Neural crest cell (in vitro differentiated cells): ENCODE results near the gene TBCD. TPM values are rescaled to one million over a fixed set of nuclear protein-coding genes. Genes with fewer than 3 reads are reported as not detected.
A peak's percentile ranks its signal among the peaks of the same experiment; 100 is the strongest.

ENCODE experiments used
- DNase-seq: peaks from one replicate; pipeline ENCODE4 v3.0.0; 2021; ENCODE audit warnings: low read depth, mixed read lengths, low spot score
- H3K27ac Mint-ChIP-seq: one replicate; pipeline ENCODE4 v1.8.0; 2021; ENCODE audit warnings: mild to moderate bottlenecking, mixed read lengths; ENCODE audit not compliant: unreplicated experiment
- H3K27me3 Mint-ChIP-seq: 2 replicates; pipeline ENCODE4 v1.8.0; 2021; ENCODE audit warnings: low read depth, mild to moderate bottlenecking, mixed read lengths
- H3K36me3 Mint-ChIP-seq: 2 replicates; pipeline ENCODE4 v1.8.0; 2021; ENCODE audit warnings: low read depth, mild to moderate bottlenecking, mixed read lengths
- H3K4me1 Mint-ChIP-seq: 2 replicates; pipeline ENCODE4 v1.8.0; 2021; ENCODE audit warnings: mixed read lengths
- H3K4me3 Mint-ChIP-seq: one replicate; pipeline ENCODE4 v1.8.0; 2021; ENCODE audit warnings: mild to moderate bottlenecking, mixed read lengths
- H3K9me3 Mint-ChIP-seq: 2 replicates; pipeline ENCODE4 v1.8.0; 2021; ENCODE audit warnings: mixed read lengths
- CTCF ChIP-seq: fragments of 200-600 bp; sonication (generic); conservative IDR thresholded peaks from 2 replicates; pipeline ENCODE4 v1.5.0; 2021; ENCODE audit warnings: antibody characterized with exemption, mild to moderate bottlenecking
- total RNA-seq: library from RNA; stranded (reverse); gene quantifications from 2 replicates; pipeline ENCODE4 v1.2.1, GENCODE V29; 2021

TBCD gene
- total RNA-seq, 1 donor from 2014 or later = 166 TPM

DNA sequence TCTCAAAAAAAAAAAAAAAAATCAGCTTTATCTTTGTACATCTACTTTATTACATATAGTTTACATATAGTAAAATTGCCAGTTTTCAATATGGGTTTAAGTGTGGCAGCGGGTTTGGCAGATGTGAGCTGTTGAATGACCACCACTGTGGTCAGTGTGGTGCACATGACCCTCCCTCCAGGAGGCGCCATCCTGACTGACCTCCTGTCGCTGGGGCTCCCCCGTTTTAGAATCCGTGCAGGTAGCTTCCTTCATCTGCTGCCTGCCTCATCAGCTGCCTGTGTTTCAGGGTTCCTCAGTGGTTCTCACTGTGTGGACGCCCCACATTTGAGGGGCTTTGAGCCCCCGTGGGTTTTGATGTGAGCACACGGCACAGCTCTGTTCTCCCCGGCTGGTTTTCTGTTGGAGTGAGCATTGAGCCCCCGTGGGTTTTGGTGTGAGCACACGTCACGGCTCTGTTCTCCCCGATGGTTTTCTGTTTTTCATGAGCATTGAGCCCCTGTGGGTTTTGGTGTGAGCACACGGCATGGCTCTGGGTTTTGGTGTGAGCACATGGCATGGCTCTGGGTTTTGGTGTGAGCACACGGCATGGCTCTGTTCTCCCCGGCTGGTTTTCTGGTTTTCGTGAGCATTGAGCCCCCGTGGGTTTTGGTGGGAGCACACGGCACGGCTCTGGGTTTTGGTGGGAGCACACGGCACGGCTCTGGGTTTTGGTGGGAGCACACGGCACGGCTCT is 145.8 kb downstream of the TBCD start:
- H3K27me3 Mint-ChIP-seq = no peaks in the 10 kb centered on the region
- no peaks in the 10 kb centered on the region for H3K9me3 Mint-ChIP-seq
- no peak for TF ChIP-seq CTCF
- no peak for DNase-seq
- no peaks in the 10 kb centered on the region for H3K4me1 Mint-ChIP-seq
- H3K36me3 Mint-ChIP-seq = peaks cover 11% of the 10 kb centered on the region
- H3K27ac Mint-ChIP-seq = no peak overlapping the region
- no peak overlapping the region for H3K4me3 Mint-ChIP-seq

GRCh38 chr17:82898976-82899514 is 147.2 kb downstream of the TBCD start:
- Mint-ChIP-seq H3K4me1 (no peaks in the 10 kb centered on the region), H3K9me3 (no peaks in the 10 kb centered on the region), H3K27me3 (no peaks in the 10 kb centered on the region), H3K27ac (no peak overlapping the region), H3K36me3 (peaks cover 11% of the 10 kb centered on the region), H3K4me3 (no peak overlapping the region)
- no peak for TF ChIP-seq CTCF
- no peak for DNase-seq

- no peak for TF ChIP-seq CTCF
- no peaks in the 10 kb centered on the region for H3K27me3 Mint-ChIP-seq
- H3K36me3 Mint-ChIP-seq = peaks cover 11% of the 10 kb centered on the region
- no peaks in the 10 kb centered on the region for H3K4me1 Mint-ChIP-seq
- H3K9me3 Mint-ChIP-seq = no peaks in the 10 kb centered on the region
- H3K4me3 Mint-ChIP-seq = no peak overlapping the region
- DNase-seq = no peak
- H3K27ac Mint-ChIP-seq = peak overlapping the region; percentile 12
Measured at GRCh38 chr17:82899941-82900340, 148.1 kb downstream of the TBCD start.

DNA sequence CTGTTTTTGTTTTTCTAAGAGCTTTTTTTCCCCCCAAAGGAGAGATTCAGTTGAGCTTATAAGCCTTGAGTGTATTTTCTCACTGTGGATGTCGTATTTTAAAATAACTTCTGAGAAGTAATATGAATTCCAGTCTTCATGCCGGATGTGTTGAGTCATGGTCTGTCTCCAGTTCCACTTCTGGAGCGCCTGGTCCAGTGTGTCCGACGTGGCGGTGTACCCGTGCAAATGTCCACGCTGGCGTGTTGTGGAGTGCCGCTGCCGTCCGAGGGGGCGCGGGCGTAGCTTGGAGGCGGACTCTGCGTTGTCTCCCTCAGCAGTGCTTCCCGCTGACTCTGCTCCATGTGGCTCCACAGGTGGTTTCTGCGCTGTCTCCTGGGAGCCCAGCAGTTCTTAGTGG is 148.9 kb downstream of the TBCD start:
- no peaks in the 10 kb centered on the region for H3K9me3 Mint-ChIP-seq
- H3K36me3 Mint-ChIP-seq = peaks cover 9% of the 10 kb centered on the region
- no peak overlapping the region for H3K27ac Mint-ChIP-seq
- TF ChIP-seq CTCF = no peak
- no peak overlapping the region for H3K4me3 Mint-ChIP-seq
- no peak for DNase-seq
- no peaks in the 10 kb centered on the region for H3K4me1 Mint-ChIP-seq
- H3K27me3 Mint-ChIP-seq = no peaks in the 10 kb centered on the region

DNA sequence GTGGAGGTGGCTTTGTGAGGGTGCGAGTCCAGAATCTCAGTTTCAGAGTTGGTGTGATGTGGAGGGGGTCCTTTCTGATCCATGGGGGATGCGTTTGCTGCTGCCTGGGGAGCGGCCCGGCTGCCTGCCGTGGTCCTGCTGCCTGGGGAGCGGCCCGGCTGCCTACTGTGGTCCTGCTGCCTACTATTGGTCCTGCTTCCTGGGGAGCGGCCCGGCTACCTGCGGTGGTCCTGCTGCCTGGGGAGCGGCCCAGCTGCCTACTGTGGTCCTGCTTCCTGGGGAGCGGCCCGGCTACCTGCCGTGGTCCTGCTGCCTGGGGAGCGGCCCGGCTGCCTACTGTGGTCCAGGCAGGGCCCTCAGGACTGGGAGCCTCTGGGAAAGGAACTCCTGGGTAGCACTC is 149.5 kb downstream of the TBCD start:
- H3K9me3 Mint-ChIP-seq = no peaks in the 10 kb centered on the region
- no peaks in the 10 kb centered on the region for H3K4me1 Mint-ChIP-seq
- H3K27ac Mint-ChIP-seq = no peak overlapping the region
- no peak overlapping the region for H3K4me3 Mint-ChIP-seq
- H3K36me3 Mint-ChIP-seq = peaks cover 9% of the 10 kb centered on the region
- no peaks in the 10 kb centered on the region for H3K27me3 Mint-ChIP-seq
- no peak for TF ChIP-seq CTCF
- DNase-seq = no peak
